ENCODE data around the gene KCNB1. TPM values are rescaled to one million over a fixed set of nuclear protein-coding genes. Genes with fewer than 3 reads are reported as not detected.

KCNB1 gene
- total RNA-seq, 1 donor, result under 0.01 TPM

DNA sequence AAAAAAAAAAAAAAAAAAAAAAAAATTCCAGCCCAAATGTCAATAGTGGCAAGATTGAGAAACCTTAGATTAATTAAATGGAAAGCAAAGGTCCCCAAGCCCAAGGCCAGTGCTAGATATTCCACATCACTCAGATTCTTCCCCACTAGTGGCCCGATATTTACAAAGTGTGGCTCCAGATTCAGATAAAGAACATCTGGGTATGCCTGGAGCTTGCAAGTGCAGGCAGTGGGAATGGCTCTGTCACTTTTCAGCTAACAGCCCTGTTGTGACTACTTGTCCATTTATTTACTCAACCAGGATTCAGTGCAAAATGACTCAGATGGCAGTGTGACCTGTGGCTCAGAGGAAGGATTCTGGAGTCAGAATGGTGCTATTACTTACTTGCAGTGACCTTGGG is 8.2 kb upstream of the KCNB1 start:
- no peak for DNase-seq (ENCODE audit: insufficient read length, low spot score, missing footprints)
- Histone ChIP-seq H3K4me1 (ENCODE audit: insufficient read depth, low read length) (no peaks in the 10 kb centered on the region), H2AFZ (ENCODE audit: low read length) (no peak overlapping the region), H3K4me3 (ENCODE audit: insufficient read depth, low read length) (no peak overlapping the region), H3K9me3 (ENCODE audit: low read depth, low read length) (no peaks in the 10 kb centered on the region), H3K4me2 (ENCODE audit: insufficient read depth, low read length) (no peak overlapping the region), H3K27me3 (ENCODE audit: insufficient read depth, low read length) (peaks cover 45% of the 10 kb centered on the region), H3K36me3 (ENCODE audit: insufficient read depth, low read length) (no peaks in the 10 kb centered on the region), H3K79me2 (ENCODE audit: insufficient read depth, low read length) (no peaks in the 10 kb centered on the region), H3K27ac (ENCODE audit: low read depth, low read length) (no peak overlapping the region), H4K20me1 (ENCODE audit: insufficient read depth, low read length) (no peaks in the 10 kb centered on the region)
- TF ChIP-seq, protein P1, sequence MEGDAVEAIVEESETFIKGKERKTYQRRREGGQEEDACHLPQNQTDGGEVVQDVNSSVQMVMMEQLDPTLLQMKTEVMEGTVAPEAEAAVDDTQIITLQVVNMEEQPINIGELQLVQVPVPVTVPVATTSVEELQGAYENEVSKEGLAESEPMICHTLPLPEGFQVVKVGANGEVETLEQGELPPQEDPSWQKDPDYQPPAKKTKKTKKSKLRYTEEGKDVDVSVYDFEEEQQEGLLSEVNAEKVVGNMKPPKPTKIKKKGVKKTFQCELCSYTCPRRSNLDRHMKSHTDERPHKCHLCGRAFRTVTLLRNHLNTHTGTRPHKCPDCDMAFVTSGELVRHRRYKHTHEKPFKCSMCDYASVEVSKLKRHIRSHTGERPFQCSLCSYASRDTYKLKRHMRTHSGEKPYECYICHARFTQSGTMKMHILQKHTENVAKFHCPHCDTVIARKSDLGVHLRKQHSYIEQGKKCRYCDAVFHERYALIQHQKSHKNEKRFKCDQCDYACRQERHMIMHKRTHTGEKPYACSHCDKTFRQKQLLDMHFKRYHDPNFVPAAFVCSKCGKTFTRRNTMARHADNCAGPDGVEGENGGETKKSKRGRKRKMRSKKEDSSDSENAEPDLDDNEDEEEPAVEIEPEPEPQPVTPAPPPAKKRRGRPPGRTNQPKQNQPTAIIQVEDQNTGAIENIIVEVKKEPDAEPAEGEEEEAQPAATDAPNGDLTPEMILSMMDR (IDR thresholded peaks at IDR 0.05; ENCODE audit: extremely low read depth, low read depth, low read length), result no peak

DNA sequence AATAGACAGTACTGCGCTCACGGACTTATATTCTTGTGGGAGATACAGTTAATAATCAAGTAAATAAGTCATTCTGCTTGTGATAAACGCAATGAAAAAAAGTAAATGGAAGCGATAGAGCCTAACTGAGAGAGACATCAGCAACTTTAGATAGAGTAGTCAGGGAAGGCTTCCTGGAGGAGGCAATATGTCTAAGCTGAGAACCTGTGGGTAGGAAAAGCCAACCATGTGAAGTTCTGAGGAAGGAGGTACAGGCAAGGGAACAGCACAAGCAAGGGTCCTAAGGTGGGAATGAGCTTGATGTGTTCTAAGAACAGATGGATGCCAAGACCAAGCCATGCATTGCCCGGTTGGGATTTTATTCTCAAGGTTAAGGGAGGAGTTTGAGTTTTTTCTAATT is 7.2 kb upstream of the KCNB1 start:
- no peak for DNase-seq (ENCODE audit: insufficient read length, low spot score, missing footprints)
- Histone ChIP-seq H2AFZ (ENCODE audit: low read length) (no peak overlapping the region), H3K79me2 (ENCODE audit: insufficient read depth, low read length) (no peaks in the 10 kb centered on the region), H3K27ac (ENCODE audit: low read depth, low read length) (no peak overlapping the region), H3K4me1 (ENCODE audit: insufficient read depth, low read length) (no peaks in the 10 kb centered on the region), H3K4me3 (ENCODE audit: insufficient read depth, low read length) (no peak overlapping the region), H3K27me3 (ENCODE audit: insufficient read depth, low read length) (peaks cover 45% of the 10 kb centered on the region), H3K4me2 (ENCODE audit: insufficient read depth, low read length) (no peak overlapping the region), H3K36me3 (ENCODE audit: insufficient read depth, low read length) (no peaks in the 10 kb centered on the region), H4K20me1 (ENCODE audit: insufficient read depth, low read length) (no peaks in the 10 kb centered on the region), H3K9me3 (ENCODE audit: low read depth, low read length) (no peaks in the 10 kb centered on the region)
- TF ChIP-seq, protein P1 (IDR thresholded peaks at IDR 0.05; ENCODE audit: extremely low read depth, low read depth, low read length), result no peak

DNA sequence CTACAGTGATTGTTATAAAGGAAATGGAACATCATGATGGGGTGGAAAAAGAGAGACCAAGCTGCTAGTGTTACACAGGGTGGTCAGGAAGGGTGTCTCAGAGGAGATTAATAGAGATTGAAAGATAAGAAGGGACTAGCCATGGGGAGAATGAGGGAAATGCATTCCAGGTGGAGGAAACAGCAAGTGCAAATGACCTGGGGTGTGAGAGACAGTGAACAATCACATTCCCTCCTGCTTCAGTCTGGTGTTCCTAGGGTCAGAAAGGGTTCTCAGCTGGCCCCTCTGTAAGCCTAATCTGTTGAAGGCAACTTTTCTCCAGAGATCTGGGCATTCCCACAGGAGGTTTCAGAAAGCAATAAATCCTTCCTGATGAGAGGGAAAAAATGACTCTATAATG is 3.6 kb upstream of the KCNB1 start:
- H3K4me1 ChIP-seq (ENCODE audit: insufficient read depth, low read length), result no peaks in the 10 kb centered on the region
- no peaks in the 10 kb centered on the region for H4K20me1 ChIP-seq (ENCODE audit: insufficient read depth, low read length)
- H3K27me3 ChIP-seq (ENCODE audit: insufficient read depth, low read length), result peaks cover 53% of the 10 kb centered on the region
- H2AFZ ChIP-seq (ENCODE audit: low read length), result no peak overlapping the region
- no peaks in the 10 kb centered on the region for H3K36me3 ChIP-seq (ENCODE audit: insufficient read depth, low read length)
- H3K27ac ChIP-seq (ENCODE audit: low read depth, low read length), result no peak overlapping the region
- H3K9me3 ChIP-seq (ENCODE audit: low read depth, low read length), result no peaks in the 10 kb centered on the region
- DNase-seq (ENCODE audit: insufficient read length, low spot score, missing footprints), result peak; percentile 68
- H3K79me2 ChIP-seq (ENCODE audit: insufficient read depth, low read length), result no peaks in the 10 kb centered on the region
- TF ChIP-seq, protein P1 (IDR thresholded peaks at IDR 0.05; ENCODE audit: extremely low read depth, low read depth, low read length), result no peak
- no peak overlapping the region for H3K4me3 ChIP-seq (ENCODE audit: insufficient read depth, low read length)
- no peak overlapping the region for H3K4me2 ChIP-seq (ENCODE audit: insufficient read depth, low read length)

DNA sequence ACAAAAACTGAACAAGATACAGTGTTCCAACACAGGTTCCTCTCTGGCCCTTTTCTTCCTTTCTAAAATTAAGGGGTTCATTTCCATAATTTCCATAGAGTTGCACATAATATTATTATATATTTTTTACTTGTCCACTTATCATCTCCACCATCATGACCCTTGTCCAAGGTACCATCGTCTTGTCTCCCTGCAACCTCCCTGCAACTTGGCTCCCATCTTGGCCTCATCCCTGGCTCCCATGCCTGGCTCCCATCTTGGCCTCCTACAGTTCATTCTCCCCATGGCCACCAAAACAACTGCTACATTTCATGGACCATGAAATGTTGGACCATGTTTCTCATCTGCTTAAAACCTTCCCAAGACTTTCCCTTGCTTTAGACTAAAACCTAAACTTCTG is 3.1 kb upstream of the KCNB1 start:
- Histone ChIP-seq H3K79me2 (ENCODE audit: insufficient read depth, low read length) (no peaks in the 10 kb centered on the region), H4K20me1 (ENCODE audit: insufficient read depth, low read length) (no peaks in the 10 kb centered on the region), H3K4me1 (ENCODE audit: insufficient read depth, low read length) (no peaks in the 10 kb centered on the region), H3K27ac (ENCODE audit: low read depth, low read length) (no peak overlapping the region), H3K4me2 (ENCODE audit: insufficient read depth, low read length) (no peak overlapping the region), H3K27me3 (ENCODE audit: insufficient read depth, low read length) (peaks cover 50% of the 10 kb centered on the region), H3K9me3 (ENCODE audit: low read depth, low read length) (no peaks in the 10 kb centered on the region), H2AFZ (ENCODE audit: low read length) (no peak overlapping the region), H3K36me3 (ENCODE audit: insufficient read depth, low read length) (no peaks in the 10 kb centered on the region), H3K4me3 (ENCODE audit: insufficient read depth, low read length) (no peak overlapping the region)
- TF ChIP-seq, protein P1 (IDR thresholded peaks at IDR 0.05; ENCODE audit: extremely low read depth, low read depth, low read length), result no peak
- no peak for DNase-seq (ENCODE audit: insufficient read length, low spot score, missing footprints)

All from osteoblast (primary cell).